Measurements from ENCODE around the gene NCS1.

The NCS1 gene

GRCh38 chr9:130177898-130178805, 5.9 kb downstream of the NCS1 start:
- DNase-seq: no peak

- DNase-seq: no peak
Observed at GRCh38 chr9:130179331-130179907, 7.2 kb downstream of the NCS1 start.

GRCh38 chr9:130180516-130180915, 8.3 kb downstream of the NCS1 start:
- DNase-seq: no peak

GRCh38 chr9:130181678-130182380, 9.6 kb downstream of the NCS1 start:
- no peak for DNase-seq

GRCh38 chr9:130182381-130182909, 10.2 kb downstream of the NCS1 start:
- DNase-seq: no peak

DNA sequence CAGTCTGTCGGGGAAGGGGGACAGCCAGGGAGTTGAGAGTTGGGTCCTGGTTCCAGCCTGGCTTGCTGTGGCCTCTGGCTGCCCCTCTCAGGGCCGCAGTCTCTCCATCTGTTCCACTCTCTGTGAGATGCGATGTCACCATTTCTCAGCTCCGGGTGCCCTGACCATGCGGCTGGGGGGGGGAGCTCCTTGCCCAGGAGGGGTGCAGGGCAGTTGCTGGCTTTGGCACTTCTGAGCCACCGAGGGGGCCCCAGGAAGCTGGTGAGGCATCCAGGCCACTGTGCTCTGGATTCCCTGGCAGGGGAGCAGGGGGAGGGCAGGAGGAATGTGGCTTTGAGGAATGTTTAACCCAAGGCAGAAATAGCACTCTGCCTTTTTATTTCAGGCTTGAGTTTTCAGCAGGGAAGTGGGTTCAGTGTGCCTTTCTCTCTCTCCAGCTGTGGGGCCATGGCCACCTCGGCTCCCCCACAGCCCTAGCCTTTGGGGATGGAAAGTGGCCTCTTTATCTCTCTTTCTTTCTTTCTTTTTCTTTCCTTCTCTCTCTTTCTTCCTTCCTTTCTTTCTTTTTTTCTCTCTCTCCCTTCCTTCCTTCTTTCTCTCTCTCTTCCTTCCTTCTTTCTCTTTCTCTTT, 11.0 kb downstream of the NCS1 start:
- no peak for DNase-seq

DNA sequence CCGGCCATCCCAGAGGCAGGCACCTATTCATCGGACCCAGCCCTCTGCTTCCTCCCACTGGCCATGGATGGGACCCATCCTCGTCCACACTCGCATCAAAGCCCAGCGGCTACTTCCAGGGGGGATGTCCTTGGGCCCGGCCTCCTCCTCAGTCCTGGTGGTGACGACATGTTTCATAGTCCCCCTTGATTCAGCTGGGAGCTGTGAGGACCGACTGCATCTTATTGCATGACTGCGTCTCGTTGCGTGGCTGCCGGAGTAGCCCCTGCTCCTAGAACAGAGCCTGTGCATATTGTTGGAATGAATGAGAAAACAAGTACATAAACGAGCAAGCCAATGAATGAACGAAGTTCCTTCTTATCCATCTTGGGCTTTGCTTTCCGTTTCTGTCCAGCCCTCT, 12.8 kb downstream of the NCS1 start:
- DNase-seq: no peak

GRCh38 chr9:130185490-130186031, 13.4 kb downstream of the NCS1 start:
- no peak for DNase-seq

DNA sequence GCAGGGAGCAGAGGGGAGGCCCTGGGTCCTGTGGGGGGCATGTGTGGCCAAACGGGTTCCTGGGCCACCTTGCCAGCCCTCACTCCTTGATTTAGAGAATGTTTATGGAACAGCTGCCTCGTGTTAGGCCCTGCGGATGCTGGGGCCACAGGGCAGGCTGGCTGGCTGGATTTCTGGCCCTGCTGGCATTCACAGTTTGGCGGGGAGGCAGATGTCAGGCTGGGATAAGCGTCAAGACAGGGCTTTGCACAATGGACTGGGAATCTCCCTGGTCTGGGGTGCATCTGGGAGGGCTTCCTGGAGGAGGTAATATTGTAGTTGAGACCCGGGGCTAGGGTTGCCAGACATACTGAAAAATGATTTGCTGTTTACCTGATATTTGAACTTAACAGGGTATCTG, 13.8 kb downstream of the NCS1 start:
- DNase-seq: no peak

DNA sequence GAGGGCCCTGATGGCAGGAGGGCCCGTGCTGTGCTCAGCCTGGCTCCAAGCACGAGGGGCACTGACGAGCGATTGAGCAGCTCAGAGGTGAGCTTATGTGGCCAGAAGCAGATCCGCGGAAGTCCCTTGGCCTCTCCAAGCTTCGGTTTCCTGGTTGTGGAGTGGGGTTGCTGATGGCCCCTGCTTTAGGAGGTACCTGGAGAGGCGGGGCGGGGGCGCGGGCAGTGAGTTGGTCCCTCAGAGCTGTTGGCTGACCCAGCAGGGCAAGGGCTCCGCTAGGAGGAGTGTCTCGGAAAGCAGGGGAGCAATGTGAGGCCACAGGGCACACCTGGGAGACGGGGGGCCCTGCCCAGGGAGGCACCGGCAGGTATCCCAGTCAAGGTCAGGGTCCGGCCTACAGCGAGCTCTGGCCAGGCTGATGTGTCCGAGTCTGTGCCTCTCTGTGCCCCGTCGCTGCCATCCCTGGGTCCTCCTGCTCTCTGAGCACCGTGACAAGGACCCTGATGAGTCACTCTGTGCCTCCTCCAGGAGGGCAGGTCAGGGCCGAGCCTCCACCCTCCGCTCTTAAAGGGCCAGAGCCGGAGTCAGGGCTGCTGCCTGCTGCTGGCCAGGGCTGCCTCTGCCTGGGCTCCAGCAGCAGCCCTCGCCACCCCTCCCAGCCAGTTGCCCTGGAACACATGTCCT, 14.8 kb downstream of the NCS1 start:
- no peak for DNase-seq

DNA sequence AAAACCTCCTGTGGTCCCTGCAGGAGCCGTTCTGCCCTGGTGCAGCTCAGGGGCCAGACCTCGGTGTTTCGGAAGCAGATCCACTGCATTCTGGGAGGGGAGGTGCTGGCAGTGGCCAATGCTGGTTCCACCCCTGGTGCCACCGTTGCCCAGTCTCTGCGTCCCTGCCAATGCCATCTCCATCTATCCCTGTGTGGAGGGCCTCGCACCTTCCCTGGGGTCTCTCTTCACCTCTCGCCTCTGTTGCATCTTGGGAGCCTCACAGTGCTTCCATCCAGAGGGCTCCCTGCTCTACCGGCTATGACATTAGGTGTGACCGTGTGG, 15.3 kb downstream of the NCS1 start:
- DNase-seq: no peak

DNA sequence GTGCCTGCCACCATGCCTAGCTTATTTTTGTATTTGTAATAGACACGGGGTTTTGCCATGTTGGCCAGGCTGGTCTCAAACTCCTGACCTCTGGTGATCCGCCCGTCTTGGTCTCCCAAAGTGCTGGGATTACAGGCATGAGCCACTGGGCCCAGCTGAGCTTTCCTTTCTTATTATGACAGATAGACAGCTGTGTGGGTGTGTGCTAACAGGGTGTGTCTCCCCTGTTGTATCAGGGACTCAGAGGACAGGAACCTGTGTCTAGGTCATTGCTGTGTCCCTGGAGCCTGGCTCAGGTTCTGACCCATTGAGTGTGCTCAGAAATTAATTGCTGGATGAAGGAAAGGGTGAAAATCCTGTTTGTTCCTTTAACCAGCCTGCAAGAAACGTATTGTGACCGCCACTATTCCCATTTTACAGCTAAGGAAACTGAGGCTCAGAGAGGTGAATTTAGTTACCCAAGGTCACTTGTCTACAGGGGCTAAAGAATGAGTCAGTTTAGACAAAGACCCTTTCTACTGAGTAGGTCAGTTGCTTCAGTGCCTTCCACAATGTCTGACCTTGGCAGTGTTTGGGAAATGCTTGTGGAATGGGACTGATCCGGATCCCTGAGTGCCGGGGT, 16.8 kb downstream of the NCS1 start:
- no peak for DNase-seq

DNA sequence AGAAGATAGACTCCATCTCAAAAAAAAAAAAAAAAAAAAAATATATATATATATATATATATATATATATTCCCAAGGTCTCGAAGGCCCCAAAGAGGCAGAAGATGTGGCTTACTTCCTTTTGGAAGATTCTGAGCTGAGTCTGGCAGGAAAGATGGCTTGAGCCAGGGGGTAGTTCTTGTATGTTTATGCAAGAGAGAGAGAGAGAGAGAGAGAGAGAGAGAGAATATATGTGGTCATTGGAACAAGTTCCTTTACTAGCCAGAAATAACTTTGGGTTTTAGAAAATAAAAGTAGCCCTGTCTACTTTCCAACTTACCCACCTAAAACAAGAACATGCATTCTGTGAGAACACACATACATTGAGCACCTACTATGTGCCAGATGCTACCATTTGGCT, 17.6 kb downstream of the NCS1 start:
- DNase-seq: no peak

- DNase-seq: no peak
Observed at GRCh38 chr9:130191068-130191748, 19.0 kb downstream of the NCS1 start.

- DNase-seq: no peak
Observed at GRCh38 chr9:130191749-130192120, 19.5 kb downstream of the NCS1 start.

GRCh38 chr9:130192382-130192999, 20.3 kb downstream of the NCS1 start:
- no peak for DNase-seq

- no peak for DNase-seq
Observed at GRCh38 chr9:130193103-130193502, 20.9 kb downstream of the NCS1 start.

- no peak for DNase-seq
Observed at GRCh38 chr9:130193531-130194377, 21.6 kb downstream of the NCS1 start.

DNA sequence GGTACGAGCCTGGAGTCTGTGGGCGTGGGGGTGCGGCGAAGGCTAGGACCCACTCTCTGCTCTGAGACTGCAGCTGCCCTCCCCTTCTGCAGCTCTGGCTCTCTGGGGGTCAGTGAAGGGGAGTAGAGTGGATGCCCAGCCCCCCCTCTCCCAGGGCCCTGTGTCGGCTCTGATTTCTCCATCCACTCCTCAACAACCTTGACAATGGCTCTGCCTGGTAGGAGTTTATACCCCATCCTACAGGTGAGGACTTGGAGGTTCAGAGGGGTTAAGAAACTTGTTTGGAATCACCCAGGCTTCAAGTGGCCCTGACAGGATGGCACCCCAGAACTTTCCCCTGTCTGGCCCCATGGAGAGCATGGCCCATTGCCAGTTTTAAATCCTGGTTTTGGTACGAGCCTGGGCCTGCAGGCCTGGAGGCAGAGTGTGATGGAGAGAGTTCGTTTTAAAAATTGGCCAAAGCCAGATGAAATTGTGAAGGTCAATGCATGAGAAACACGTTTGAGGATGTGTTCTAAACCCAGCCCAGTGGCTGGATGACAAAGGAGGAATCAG, 22.3 kb downstream of the NCS1 start:
- DNase-seq: no peak

- no peak for DNase-seq
Observed at GRCh38 chr9:130195638-130196037, 23.4 kb downstream of the NCS1 start.
